ENCODE results near the gene IRX1. TPM values are rescaled to one million over a fixed set of nuclear protein-coding genes. Genes with fewer than 3 reads are reported as not detected.

Gene IRX1
- total RNA-seq, 1 donor from 2014 or later = 2.4 TPM

- H3K4me3 Mint-ChIP-seq (ENCODE audit: low read depth) = no peak overlapping the region
- no peaks in the 10 kb centered on the region for H3K4me1 Mint-ChIP-seq (ENCODE audit: low read depth)
- TF ChIP-seq CTCF (IDR thresholded peaks at IDR 0.05; ENCODE audit: unreplicated experiment) = no peak
- peaks cover 70% of the 10 kb centered on the region for H3K27me3 Mint-ChIP-seq
- no peak overlapping the region for H3K27ac Mint-ChIP-seq
- H3K9me3 Mint-ChIP-seq (ENCODE audit: low read depth) = no peaks in the 10 kb centered on the region
- no peak for DNase-seq (ENCODE audit: low spot score, unreplicated experiment)
- H3K36me3 Mint-ChIP-seq (ENCODE audit: insufficient read depth) = no peaks in the 10 kb centered on the region
Measured at GRCh38 chr5:3613726-3614125, 18.1 kb downstream of the IRX1 start.

GRCh38 chr5:3615217-3615616 lies 19.6 kb downstream of the IRX1 start:
- Mint-ChIP-seq H3K27me3 (peaks cover 70% of the 10 kb centered on the region), H3K36me3 (ENCODE audit: insufficient read depth) (no peaks in the 10 kb centered on the region), H3K4me1 (ENCODE audit: low read depth) (no peaks in the 10 kb centered on the region), H3K9me3 (ENCODE audit: low read depth) (no peaks in the 10 kb centered on the region), H3K27ac (no peak overlapping the region), H3K4me3 (ENCODE audit: low read depth) (no peak overlapping the region)
- no peak for DNase-seq (ENCODE audit: low spot score, unreplicated experiment)
- no peak for TF ChIP-seq CTCF (IDR thresholded peaks at IDR 0.05; ENCODE audit: unreplicated experiment)

- DNase-seq (ENCODE audit: low spot score, unreplicated experiment) = no peak
- no peak for TF ChIP-seq CTCF (IDR thresholded peaks at IDR 0.05; ENCODE audit: unreplicated experiment)
- H3K27me3 Mint-ChIP-seq = peaks cover 70% of the 10 kb centered on the region
- H3K27ac Mint-ChIP-seq = no peak overlapping the region
- H3K4me1 Mint-ChIP-seq (ENCODE audit: low read depth) = no peaks in the 10 kb centered on the region
- no peaks in the 10 kb centered on the region for H3K36me3 Mint-ChIP-seq (ENCODE audit: insufficient read depth)
- H3K4me3 Mint-ChIP-seq (ENCODE audit: low read depth) = no peak overlapping the region
- no peaks in the 10 kb centered on the region for H3K9me3 Mint-ChIP-seq (ENCODE audit: low read depth)
Measured at GRCh38 chr5:3615829-3616228, 20.2 kb downstream of the IRX1 start.

DNA sequence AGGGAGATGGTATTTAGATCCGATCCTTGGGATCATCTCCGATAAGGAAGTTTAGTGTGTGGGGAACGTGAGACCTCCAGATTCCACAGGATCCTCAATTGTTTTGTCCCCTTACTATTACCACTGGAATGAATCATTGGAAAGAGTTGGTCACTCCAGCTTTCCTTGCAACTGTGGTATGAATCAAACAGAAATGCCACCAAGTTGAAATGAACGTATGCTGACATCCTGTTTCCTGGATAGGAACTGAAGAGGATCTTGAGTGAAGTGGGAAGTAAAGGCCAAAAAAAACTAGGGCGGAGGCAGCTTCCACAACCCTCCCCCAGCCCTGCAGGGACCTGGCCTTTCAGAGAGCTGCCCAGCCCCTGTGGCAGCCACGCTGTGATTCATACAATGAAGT lies 23.9 kb downstream of the IRX1 start:
- Mint-ChIP-seq H3K36me3 (ENCODE audit: insufficient read depth) (no peaks in the 10 kb centered on the region), H3K9me3 (ENCODE audit: low read depth) (no peaks in the 10 kb centered on the region), H3K4me1 (ENCODE audit: low read depth) (no peaks in the 10 kb centered on the region), H3K27me3 (peaks cover 46% of the 10 kb centered on the region), H3K27ac (no peak overlapping the region), H3K4me3 (ENCODE audit: low read depth) (no peak overlapping the region)
- TF ChIP-seq CTCF (IDR thresholded peaks at IDR 0.05; ENCODE audit: unreplicated experiment) = no peak
- no peak for DNase-seq (ENCODE audit: low spot score, unreplicated experiment)

GRCh38 chr5:3622961-3623360 lies 27.3 kb downstream of the IRX1 start:
- DNase-seq (ENCODE audit: low spot score, unreplicated experiment) = no peak
- Mint-ChIP-seq H3K27me3 (peaks cover 37% of the 10 kb centered on the region), H3K9me3 (ENCODE audit: low read depth) (peaks cover 5% of the 10 kb centered on the region), H3K36me3 (ENCODE audit: insufficient read depth) (no peaks in the 10 kb centered on the region), H3K4me1 (ENCODE audit: low read depth) (no peaks in the 10 kb centered on the region), H3K4me3 (ENCODE audit: low read depth) (no peak overlapping the region), H3K27ac (no peak overlapping the region)
- TF ChIP-seq CTCF (IDR thresholded peaks at IDR 0.05; ENCODE audit: unreplicated experiment) = no peak
